CD4-positive, alpha-beta T cell treated with Interleukin-21 for 1 hour (primary cell): ENCODE results near the gene CTNNA3.
"Not testable (repeated sequence)": the region's sequence is repeated elsewhere in the genome, so short reads cannot be mapped to it uniquely, and the experiment has no call there.

Source experiments
- DNase-seq: peaks from one replicate; pipeline ENCODE4 v3.0.0-alpha.2; 2020

Gene CTNNA3

DNA sequence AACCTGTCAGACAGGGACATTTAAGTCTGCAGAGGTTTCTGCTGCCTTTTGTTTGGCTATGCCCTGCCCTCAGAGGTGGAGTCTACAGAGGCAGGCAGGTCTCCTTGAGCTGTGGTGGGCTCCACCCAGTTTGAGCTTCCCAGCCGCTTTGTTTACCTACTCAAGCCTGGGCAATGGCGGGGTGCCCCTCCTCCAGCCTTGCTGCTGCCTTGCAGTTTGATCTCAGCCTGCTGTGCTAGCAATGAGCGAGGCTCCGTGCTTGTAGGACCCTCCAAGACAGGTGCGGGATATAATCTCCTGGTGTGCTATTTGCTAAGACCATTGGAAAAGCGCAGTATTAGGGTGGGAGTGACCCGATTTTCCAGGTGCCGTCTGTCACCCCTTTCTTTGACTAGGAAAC, 1360.2 kb downstream of the CTNNA3 start:
- not testable (repeated sequence) for DNase-seq

DNA sequence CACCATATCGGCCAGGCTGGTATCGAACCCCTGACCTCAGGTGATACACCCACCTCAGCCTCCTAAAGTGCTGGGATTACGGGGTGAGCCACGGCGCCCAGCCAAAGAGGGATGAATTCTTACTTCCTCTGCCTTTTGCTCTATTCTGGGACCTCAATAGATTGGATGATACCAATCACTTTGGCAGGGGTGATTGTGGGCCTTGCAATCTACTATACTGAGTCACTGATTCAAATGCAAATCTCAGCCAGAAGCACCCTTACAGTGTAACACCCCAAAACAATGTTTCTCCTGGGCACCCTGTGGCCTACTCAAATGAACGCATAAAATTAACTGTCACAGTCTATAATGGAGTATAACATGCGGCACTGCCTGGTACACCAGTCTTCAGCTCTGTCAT, 1366.8 kb downstream of the CTNNA3 start:
- no peak for DNase-seq

- DNase-seq: no peak
Observed at GRCh38 chr10:66326876-66327275, 1369.1 kb downstream of the CTNNA3 start.

DNA sequence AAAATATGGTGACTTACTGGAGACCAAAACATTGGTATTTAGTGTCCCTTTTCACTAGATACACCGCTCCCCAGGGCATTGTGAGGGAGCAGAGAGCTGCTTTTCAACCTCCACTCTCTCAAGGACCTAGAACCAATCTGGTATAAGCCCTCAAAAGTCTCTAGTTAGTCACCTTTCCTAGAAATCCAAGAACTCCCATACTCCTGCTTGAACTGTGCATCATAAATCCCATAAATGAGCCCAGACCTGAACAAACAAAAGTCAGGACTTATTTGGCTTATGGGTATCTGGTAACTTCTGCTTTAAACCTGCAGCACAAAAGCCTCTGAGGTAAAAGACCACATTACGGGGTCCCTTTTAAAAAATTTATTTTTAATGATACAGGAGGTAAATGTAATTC, 1373.2 kb downstream of the CTNNA3 start:
- no peak for DNase-seq

- no peak for DNase-seq
Observed at GRCh38 chr10:66321723-66322665, 1374.0 kb downstream of the CTNNA3 start.

DNA sequence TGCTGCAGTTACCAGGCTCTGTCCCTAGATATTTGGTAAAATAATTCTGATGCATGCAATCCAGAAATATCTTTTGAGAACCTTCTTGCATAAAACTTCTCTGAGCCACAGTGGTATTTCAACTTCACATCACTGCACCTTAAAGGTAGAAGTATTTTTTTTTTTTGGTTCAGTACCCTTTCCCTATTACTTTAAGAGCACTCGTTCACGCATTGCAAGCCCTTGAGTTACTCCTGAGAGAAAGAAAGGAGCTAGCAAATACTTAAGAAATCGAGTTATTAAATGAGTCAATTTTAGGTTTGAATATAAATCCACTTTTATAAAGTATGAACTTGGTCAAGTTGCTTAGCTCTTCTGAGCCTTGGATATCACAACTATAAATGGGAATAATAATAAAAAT, 1377.2 kb downstream of the CTNNA3 start:
- DNase-seq: no peak

DNA sequence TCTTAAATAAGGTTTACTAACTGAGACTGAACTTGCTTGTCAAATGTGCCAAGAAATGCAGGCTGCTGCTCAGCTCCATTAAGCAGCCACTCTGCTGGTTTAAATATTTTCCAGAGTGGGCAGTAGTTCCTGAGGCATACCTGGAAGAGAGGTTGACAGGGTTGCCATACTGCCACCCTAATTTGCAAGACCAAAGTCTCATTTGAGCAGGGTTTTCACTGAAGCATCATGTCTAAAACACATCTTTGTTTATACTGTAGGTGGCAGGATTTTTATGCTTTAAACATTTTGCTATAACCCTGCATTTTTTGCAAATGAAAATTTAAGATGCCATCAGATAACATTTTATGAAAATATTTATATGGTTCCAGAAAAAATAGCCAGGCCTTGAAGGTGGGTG, 1388.2 kb downstream of the CTNNA3 start:
- no peak for DNase-seq

GRCh38 chr10:66301078-66301477, 1394.9 kb downstream of the CTNNA3 start:
- DNase-seq: no peak

GRCh38 chr10:66295602-66296001, 1400.4 kb downstream of the CTNNA3 start:
- no peak for DNase-seq

GRCh38 chr10:66294538-66294937, 1401.5 kb downstream of the CTNNA3 start:
- DNase-seq: no peak

DNA sequence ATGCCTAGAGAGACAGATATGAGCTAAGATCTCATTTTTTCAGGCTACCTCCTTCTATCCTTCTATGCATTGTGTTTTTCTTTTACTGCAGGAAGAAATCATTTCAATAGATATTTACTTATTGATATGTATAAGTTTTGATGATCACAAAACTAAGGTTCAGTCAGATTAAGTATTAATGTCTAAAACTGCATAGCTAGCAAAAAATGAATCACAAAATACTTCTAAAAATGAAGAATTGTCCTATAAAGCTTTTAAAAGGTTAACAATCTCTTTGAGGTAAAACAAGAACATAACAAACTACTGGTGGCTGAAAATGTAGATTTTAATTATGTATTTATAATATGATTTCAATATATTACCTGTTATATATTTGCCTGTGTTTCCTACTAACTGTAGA, 1403.1 kb downstream of the CTNNA3 start:
- no peak for DNase-seq

DNA sequence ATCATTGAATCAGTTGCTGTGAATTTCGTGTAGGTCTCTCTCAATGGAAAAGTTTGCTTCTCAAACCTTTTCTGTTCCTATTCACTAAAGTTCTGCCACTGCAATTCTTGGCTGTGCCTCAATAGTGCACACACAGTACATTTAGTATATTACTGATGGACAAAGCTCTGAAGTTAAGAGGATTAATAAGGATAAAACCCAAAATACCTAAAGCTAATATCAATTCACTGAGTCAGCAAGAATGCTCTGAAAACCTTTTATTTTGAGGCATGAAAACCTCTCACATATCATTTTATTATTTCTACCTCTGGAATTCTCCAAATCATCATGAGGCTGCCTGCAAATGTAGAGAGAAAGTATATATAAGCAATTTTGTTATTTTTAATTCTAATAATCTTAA, 1403.5 kb downstream of the CTNNA3 start:
- no peak for DNase-seq

- DNase-seq: no peak
Observed at GRCh38 chr10:66291133-66291532, 1404.9 kb downstream of the CTNNA3 start.

GRCh38 chr10:66284621-66285020, 1411.4 kb downstream of the CTNNA3 start:
- DNase-seq: no peak

- DNase-seq: no peak
Observed at GRCh38 chr10:66283874-66284464, 1412.0 kb downstream of the CTNNA3 start.

- no peak for DNase-seq
Observed at GRCh38 chr10:66283064-66283463, 1412.9 kb downstream of the CTNNA3 start.

DNA sequence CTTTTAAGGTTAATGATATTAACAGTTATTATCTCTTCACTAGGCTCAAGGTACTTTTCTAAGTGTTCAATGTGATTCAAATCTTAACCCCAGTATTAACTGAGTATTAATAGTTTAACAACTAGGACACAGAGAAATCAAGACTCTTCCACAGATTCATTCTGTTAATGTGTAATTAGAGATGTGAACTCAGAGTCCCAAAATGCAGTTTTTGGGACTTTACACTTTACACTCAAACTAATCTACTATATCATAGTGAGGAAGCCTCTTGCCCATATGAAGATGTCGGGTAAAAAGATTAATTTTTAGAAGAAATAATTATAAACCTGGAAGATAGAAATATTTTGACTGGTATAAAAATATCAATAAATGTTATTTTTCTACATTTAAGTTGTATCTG, 1414.7 kb downstream of the CTNNA3 start:
- DNase-seq: no peak

DNA sequence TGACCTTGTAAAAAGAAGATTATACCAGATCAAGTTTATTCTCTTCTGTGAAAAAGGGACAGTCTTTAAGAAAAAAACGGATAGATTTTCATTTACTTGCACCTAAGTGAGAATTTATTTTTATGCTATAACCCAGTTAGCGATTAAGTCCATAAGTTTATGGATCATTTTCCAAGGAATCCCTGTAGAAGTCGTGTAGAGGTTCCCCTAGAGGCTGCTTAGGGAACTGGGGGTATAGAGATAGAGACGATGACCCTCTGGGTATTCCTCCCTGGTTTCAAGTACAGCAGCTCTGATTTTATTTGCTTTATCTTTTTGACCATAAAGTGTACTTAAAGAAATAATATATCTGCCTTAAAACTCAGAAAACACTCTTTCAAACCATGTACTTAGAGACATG, 1418.5 kb downstream of the CTNNA3 start:
- DNase-seq: no peak

GRCh38 chr10:66273966-66274519, 1422.0 kb downstream of the CTNNA3 start:
- no peak for DNase-seq

DNA sequence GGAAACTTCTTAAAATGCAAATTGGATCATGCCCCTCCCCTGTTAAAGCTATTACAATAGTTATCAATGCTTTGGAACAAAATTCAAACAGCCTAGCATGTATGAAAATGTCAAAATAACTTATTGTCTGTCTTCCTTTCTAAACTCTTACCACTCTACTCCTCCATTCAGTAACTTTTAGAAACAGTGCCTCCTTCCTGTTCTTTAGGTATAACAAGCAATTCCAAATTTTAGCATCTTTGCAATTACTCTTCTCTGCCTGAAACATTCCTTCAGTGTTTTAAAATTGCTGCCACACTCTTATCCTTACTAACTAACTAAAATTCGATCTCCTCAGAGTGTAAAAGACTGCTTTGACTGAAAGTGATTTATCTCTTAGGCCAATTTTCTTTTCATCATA, 1430.6 kb downstream of the CTNNA3 start:
- no peak for DNase-seq

DNA sequence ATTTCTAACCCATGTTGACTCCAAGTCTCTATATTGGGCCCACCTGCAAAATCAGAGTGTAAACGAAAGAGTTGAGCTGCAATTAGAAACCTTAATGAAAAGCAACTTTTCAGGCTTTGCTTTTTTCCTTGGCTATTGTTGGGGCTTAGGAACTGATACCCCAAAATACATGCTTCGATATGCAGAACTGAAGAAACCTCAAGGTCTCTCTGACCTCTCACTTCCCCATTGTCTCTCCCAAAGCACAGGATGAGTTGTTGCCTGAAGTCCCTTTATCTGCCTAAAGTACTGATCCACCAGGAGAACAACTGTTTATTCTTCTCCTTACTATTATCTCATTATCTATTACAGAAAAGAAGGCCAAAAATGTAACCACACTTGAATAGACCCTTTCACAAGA, 1436.2 kb downstream of the CTNNA3 start:
- no peak for DNase-seq

GRCh38 chr10:66258693-66259092, 1437.3 kb downstream of the CTNNA3 start:
- DNase-seq: no peak

DNA sequence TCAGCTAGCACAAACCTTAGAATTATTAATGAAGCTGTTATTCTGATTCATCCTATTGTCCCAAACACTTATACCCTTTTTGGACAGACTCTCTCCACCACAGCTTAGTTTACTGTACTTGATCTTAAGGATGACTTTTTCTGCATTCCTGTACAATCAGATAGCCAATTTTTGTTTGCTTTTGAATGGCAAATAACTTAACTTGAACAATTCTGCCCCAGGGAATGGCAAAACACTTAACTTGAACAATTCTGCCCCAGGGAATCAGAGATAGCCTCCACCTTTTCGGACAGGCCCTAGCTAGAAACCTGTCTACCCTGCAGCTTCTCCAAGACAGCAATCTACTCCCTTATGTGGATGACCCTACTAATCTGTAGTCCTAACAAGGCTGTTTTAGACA, 1438.2 kb downstream of the CTNNA3 start:
- DNase-seq: no peak

DNA sequence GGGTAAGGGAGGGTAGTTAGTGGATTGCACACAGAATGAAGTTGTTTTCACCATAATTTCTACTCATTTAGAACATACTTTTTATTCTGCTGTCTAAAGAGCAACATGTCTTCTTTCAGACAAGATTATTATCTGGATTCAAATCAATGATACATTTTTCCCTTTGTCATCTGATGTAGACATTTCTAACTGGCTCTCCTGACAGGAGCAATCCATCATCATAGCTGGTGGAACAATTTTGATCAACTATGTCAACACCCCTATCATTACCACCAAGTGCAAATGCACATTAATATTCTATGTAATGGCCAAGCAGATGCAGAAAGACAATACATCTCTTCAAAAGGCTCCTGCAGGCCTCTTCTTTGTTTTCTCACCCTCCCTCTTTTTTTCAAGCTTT, 1443.0 kb downstream of the CTNNA3 start:
- DNase-seq: no peak
